ENCODE data around the gene CDC42EP4. TPM values are rescaled to one million over a fixed set of nuclear protein-coding genes. Genes with fewer than 3 reads are reported as not detected.

Gene CDC42EP4
- total RNA-seq, 1 experiment from 2014 or later, result 25.8 TPM

- Histone ChIP-seq H3K9me3 (no peaks in the 10 kb centered on the region), H3K4me3 (ENCODE audit: low read depth, low read length) (no peak overlapping the region), H3K36me3 (ENCODE audit: control insufficient read depth, insufficient read depth, low read length) (peaks cover 2% of the 10 kb centered on the region), H3K4me1 (peaks cover 7% of the 10 kb centered on the region), H3K27me3 (replicated peaks; ENCODE audit: control insufficient read depth, insufficient read depth, low read length) (no peaks in the 10 kb centered on the region)
- H3K27ac Mint-ChIP-seq (ENCODE audit: unreplicated experiment), result no peak overlapping the region
- H3K4me3 Mint-ChIP-seq (ENCODE audit: unreplicated experiment), result no peak overlapping the region
- ChIA-PET POLR2A (no interaction called here), CTCF (no interaction called here)
- intact Hi-C loops (cut with micrococcal nuclease; ENCODE audit: unreplicated experiment), result loop anchor here (5.0 kb wide), 1 partner anchor 507 kb away; no protein-coding TSS in a partner anchor
- TF ChIP-seq CTCF (IDR thresholded peaks at IDR 0.05; ENCODE audit: insufficient read depth in 1 of 2, low read depth in 1 of 2, low read length in 1 of 2, severe bottlenecking in 1 of 2, unreplicated experiment in 1 of 2), result no peak
- BruUV-seq (replicated peaks), result no TSS peak
- no peak for DNase-seq
- peaks cover 50% of the 10 kb centered on the region for H3K36me3 Mint-ChIP-seq (ENCODE audit: insufficient read depth, unreplicated experiment)
- H3K9me3 Mint-ChIP-seq (ENCODE audit: unreplicated experiment), result no peaks in the 10 kb centered on the region
- H3K4me1 Mint-ChIP-seq (ENCODE audit: low read depth, unreplicated experiment), result no peaks in the 10 kb centered on the region
- no peaks in the 10 kb centered on the region for H3K27me3 Mint-ChIP-seq (ENCODE audit: insufficient read depth, unreplicated experiment)
Observed at GRCh38 chr17:73234736-73235135, 77.1 kb downstream of the CDC42EP4 start.

Other genes with a start within 250 kb of the CDC42EP4 start
- 24.9 and 26.4 TPM in 2 replicates for gene SLC39A11, start 219.3 kb downstream of the CDC42EP4 start, total RNA-seq (2022)
- gene SSTR2, start 147.0 kb downstream of the CDC42EP4 start, total RNA-seq (2022), result 0.14 and 0.32 TPM in 2 replicates
- gene COG1, start 118.9 kb downstream of the CDC42EP4 start, total RNA-seq (2022), result 36.8 and 37.3 TPM in 2 replicates
- not detected in 2 replicates for gene CPSF4L, start 50.1 kb downstream of the CDC42EP4 start, total RNA-seq (2022)

All from Caco-2 (cell line).